SK-N-MC (cell line): ENCODE results near the gene TCF3.
A peak's percentile ranks its signal among the peaks of the same experiment; 100 is the strongest.

Experiments
- DNase-seq: peaks from one replicate; pipeline ENCODE4 v3.0.0-alpha.2; 2011; ENCODE audit warnings: low read depth, low spot score
- H3K27ac ChIP-seq: fragments of 200-600 bp; sonication (generic); 2 replicates; pipeline ENCODE4 v1.5.1; 2016; ENCODE audit warnings: mixed run types
- H3K36me3 ChIP-seq: fragments of 200-600 bp; sonication (generic); 2 replicates; pipeline ENCODE4 v1.6.1; 2017; ENCODE audit warnings: antibody characterized with exemption, low read length, mixed read lengths; ENCODE audit not compliant: insufficient read depth
- H3K4me3 ChIP-seq: fragments of 200-600 bp; sonication (generic); 2 replicates; pipeline ENCODE4 v1.5.1; 2016
- H3K9ac ChIP-seq: fragments of 200-600 bp; sonication (generic); 2 replicates; pipeline ENCODE4 v1.8.0; 2017; ENCODE audit warnings: mixed run types, mixed read lengths; ENCODE audit not compliant: insufficient read length
- H3K9me3 ChIP-seq: fragments of 200-600 bp; sonication (generic); 2 replicates; pipeline ENCODE4 v1.6.1; 2017; ENCODE audit warnings: low read depth, mild to moderate bottlenecking, antibody characterized with exemption, low read length, moderate library complexity, mixed read lengths
- EZH2 ChIP-seq: fragments of 200-600 bp; sonication (generic); IDR thresholded peaks from one replicate; pipeline ENCODE4 v1.6.1; 2017; ENCODE audit warnings: antibody characterized with exemption
- FOXP2 ChIP-seq: optimal IDR thresholded peaks from 2 replicates; pipeline ENCODE3; 2011; ENCODE audit warnings: mild to moderate bottlenecking, moderate library complexity; ENCODE audit not compliant: insufficient read depth; ENCODE audit errors: extremely low read length, control extremely low read depth
- POLR2AphosphoS5 ChIP-seq: IDR thresholded peaks from 2 replicates; pipeline ENCODE4 v1.6.1; 2012; ENCODE audit warnings: mild to moderate bottlenecking, low read depth, low read length, borderline replicate concordance

TCF3 gene

DNA sequence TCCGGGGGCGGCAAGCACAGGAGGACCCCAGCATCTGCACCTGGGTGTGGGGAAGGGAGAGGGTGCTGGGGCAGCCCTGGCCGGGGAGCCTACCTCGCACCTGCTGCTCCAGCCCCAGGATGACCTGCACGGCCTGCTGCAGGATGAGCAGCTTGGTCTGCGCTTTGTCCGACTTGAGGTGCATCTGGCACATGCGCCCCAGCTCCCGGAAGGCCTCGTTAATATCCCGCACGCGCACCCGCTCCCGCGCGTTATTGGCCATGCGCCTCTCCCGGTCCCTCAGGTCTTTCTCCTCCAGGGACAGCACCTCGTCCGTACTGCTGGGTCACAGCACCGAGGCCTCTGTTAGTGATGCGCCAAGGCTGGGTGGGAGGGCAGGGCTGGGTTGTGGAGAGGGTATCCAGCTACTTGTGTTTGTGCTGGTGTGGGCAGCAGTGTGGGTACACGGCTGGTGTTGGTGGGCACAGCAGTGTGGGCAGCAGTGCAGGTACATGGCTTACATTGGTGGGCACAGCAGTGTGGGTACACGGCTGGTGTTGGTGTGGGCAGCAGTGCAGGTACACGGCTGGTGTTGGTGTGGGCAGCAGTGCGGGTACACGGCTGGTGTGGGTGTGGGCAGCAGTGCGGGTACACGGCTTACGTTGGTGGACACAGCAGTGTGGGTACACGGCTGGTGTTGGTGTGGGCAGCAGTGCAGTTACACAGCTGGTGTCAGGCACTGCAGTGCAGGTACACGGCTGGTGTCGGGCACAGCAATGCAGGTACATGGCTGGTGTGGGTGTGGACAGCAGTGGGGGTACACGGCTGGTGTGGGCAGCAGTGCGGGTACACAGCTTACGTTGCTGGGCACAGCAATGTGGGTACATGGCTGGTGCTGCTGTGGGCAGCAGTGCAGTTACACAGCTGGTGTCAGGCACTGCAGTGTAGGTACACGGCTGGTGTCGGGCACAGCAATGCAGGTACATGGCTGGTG lies 40.0 kb downstream of the TCF3 start:
- DNase-seq = no peak
- no peak overlapping the region for H3K4me3 ChIP-seq
- TF ChIP-seq FOXP2 (no peak), EZH2 (no peak), POLR2AphosphoS5 (no peak; the same call in 1 of the 2 replicates)
- H3K27ac ChIP-seq = no peak overlapping the region
- H3K9me3 ChIP-seq = no peaks in the 10 kb centered on the region
- H3K36me3 ChIP-seq = peaks cover 72% of the 10 kb centered on the region
- no peak overlapping the region for H3K9ac ChIP-seq

DNA sequence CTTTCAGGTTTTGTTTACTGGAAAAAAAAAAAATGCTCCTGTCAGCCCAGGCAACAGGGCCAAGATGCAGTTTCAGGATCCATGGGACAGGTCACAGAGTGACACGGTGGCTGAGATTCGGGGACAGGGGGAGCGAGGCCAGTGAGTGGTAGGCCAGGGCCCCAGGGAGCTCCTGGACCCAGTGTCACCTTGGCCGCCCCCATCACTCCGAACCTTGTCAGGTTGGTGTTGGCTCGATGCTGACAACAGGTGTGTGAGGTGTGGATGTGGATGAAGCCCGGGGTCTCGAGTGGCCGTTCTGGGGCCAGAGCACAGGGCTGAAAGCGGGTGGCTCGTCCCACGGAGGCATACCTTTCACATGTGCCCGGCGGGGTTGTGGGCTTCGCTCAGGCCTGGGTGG lies 41.1 kb downstream of the TCF3 start:
- Histone ChIP-seq H3K4me3 (no peak overlapping the region), H3K9ac (no peak overlapping the region), H3K9me3 (no peaks in the 10 kb centered on the region), H3K36me3 (peaks cover 61% of the 10 kb centered on the region), H3K27ac (no peak overlapping the region)
- TF ChIP-seq FOXP2 = no peak
- TF ChIP-seq EZH2 = no peak
- no peak for TF ChIP-seq POLR2AphosphoS5
- DNase-seq = no peak

DNA sequence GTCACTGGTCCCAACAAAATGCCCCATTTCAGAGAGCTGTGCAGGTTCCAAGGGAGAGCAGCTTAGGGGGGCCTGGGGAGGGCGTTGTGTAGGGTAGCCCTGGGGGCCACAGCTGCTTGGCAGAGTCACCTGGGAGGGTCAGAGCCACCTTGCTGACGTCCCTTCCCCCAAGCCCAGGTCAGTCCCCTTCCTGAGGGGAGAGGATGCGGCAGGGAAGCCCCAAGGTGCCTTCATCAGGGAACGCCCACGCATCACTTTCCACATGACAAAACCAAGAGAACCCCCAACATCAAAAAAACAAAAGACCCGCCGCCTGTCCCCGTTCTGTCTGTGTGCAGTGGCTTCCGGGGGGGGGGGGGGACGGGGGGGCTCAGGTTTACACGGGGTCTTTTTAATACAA lies 41.8 kb downstream of the TCF3 start:
- DNase-seq = no peak
- Histone ChIP-seq H3K27ac (no peak overlapping the region), H3K9ac (no peak overlapping the region), H3K4me3 (no peak overlapping the region), H3K36me3 (peaks cover 56% of the 10 kb centered on the region), H3K9me3 (no peaks in the 10 kb centered on the region)
- TF ChIP-seq EZH2 (no peak), FOXP2 (no peak), POLR2AphosphoS5 (no peak)

DNA sequence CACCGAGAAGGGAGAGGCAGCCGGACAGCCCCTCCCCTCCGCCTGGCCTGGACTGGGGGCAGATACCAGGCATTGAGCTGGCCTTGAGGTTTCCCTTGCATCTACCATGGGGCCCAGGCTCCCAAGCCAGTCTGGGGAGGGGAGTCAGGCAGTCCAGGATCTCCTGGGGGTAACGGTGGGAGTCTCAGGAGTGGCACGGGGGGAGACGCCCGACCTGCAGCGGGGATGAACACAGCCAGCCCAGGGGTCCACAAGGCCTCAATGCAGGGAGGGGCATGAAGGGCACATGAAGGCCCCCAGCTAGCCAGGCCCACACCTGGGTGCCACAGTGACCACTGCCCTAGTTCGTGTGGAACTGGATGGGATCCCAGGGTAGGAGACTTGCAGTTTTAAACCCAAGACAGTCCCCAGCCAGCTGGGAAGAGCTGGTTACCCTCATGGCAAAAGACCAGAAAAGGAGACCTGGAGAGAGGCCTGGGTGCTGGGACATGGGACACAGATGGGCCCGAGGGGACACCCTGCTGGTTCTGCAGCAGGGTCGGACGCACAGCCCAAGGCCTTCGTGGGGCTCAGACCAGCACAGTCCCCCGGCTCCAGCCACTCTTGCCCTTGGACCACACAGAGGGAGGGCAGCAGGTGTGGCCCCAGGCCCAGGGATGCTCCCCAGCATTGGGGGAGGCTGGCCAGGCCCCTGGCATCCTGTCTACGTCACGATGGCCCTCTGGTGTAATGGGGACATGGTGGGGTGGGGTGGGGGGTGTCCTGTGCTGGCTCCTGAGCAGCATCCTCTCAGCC lies 42.5 kb downstream of the TCF3 start:
- no peak for DNase-seq

DNA sequence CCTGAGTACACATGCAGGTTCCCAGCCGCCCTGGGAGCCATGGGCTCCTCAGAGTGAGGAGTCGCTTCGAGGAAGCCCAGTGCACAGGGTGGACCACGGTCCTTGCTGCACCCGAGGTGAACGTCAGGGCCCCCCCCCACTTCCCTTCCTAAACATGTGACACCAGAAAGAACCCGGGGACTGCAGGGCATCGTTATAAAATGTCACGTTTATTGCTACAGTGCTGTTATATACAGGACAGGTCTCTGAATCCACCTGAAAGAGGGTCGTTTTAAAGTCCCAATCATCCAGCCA lies 43.4 kb downstream of the TCF3 start:
- TF ChIP-seq POLR2AphosphoS5 = no peak
- TF ChIP-seq FOXP2 = no peak
- no peak for TF ChIP-seq EZH2
- Histone ChIP-seq H3K36me3 (peaks cover 40% of the 10 kb centered on the region), H3K4me3 (no peak overlapping the region), H3K27ac (peak overlapping the region; percentile 46), H3K9me3 (no peaks in the 10 kb centered on the region), H3K9ac (no peak overlapping the region)
- DNase-seq = no peak

More for the DNA sequence above, 42.5 kb downstream of the TCF3 start:
- Histone ChIP-seq H3K9me3 (no peaks in the 10 kb centered on the region), H3K9ac (no peak overlapping the region), H3K27ac (peak overlapping the region; percentile 46; the same call in 1 of the 2 replicates), H3K4me3 (no peak overlapping the region), H3K36me3 (peaks cover 49% of the 10 kb centered on the region)
- TF ChIP-seq POLR2AphosphoS5 (no peak), FOXP2 (no peak), EZH2 (no peak)

DNA sequence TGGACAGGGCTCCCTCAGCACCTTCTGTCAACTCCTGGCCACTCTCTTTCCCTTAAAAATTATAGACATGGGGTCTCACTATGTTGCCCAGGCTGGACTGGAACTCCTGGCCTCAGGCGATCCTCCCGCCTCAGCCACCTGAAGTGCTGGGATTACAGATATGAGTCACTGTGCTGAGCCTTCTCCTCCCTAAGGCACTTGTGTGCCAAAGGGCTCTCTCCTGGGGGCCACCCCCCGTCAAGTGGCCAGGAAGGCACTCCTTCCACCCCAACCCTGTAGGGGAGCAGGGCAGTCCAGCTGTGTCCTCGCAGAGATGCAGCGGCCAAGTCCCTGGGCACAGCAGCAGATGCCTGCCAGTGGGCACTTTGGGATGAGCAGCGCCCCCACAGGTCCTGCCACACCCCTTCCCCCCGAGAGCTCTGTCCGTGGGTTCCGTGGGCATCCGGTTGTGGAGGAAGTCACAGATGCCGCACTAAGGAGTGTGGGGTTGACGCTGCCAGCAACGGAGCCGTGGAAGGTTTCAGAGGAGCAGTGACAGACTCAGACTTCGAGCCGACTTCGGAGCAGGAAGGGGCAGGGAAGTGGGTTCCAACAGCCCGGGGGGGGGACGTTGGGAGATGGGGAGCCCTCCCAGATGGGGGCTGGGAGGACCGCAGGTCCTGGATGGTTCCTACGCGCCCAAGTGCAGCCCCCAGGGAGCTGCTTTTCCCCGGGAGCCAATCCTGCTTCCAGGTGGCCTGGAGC lies 43.9 kb downstream of the TCF3 start:
- H3K36me3 ChIP-seq = peaks cover 38% of the 10 kb centered on the region
- peak overlapping the region; percentile 46 for H3K27ac ChIP-seq
- no peak overlapping the region for H3K9ac ChIP-seq
- no peak for DNase-seq
- no peaks in the 10 kb centered on the region for H3K9me3 ChIP-seq
- peak; percentile 33; the same call in 1 of the 2 replicates for TF ChIP-seq POLR2AphosphoS5
- no peak for TF ChIP-seq FOXP2
- H3K4me3 ChIP-seq = no peak overlapping the region

DNA sequence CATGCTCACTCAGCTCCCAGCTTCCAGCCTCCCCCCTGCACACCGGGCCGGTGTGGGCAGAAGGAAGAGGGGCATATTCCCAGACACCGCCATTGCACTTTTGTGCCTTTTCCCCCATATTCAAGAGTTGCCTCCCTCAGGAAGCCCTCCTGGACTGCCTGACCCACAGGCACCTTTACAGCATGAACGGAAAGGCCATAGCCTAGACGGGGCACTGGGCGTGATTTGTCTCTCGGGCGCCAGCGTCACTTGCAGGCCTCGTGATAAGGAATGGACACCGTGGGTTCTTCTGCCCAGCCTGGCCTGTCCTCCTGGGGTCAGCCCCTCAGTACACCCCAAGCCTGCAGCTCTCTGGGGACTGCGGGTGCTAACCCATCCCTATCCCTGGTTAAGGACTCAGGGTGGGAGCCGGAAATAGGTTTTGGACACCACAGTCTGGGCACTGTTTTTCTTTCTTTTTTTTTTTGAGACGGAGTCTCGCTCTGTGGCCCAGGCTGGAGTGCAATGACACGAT lies 46.2 kb downstream of the TCF3 start:
- TF ChIP-seq POLR2AphosphoS5 (no peak), FOXP2 (peak; percentile 19)
- H3K36me3 ChIP-seq = peaks cover 29% of the 10 kb centered on the region; the same call in 1 of the 2 replicates
- peak overlapping the region; percentile 98 for H3K27ac ChIP-seq
- peak overlapping the region; percentile 92 for H3K4me3 ChIP-seq
- H3K9ac ChIP-seq = peak overlapping the region; percentile 85
- no peaks in the 10 kb centered on the region for H3K9me3 ChIP-seq
- DNase-seq = no peak
